Urothelium cell line (cell line): Measurements from ENCODE around the gene TMEM255A.

ENCODE experiments used
- DNase-seq: peaks from one replicate; pipeline ENCODE4 v3.0.0; 2011; ENCODE audit warnings: low spot score, mixed read lengths
- FAIRE-seq: peaks from 2 replicates; lab custom pipeline; 2011; peaks lifted over from hg19 to GRCh38; lab: Jason Lieb, UNC

Gene TMEM255A

GRCh38 chrX:120308959-120309872 is 2.0 kb downstream of the TMEM255A start:
- FAIRE-seq (no peak), DNase-seq (no peak)

DNA sequence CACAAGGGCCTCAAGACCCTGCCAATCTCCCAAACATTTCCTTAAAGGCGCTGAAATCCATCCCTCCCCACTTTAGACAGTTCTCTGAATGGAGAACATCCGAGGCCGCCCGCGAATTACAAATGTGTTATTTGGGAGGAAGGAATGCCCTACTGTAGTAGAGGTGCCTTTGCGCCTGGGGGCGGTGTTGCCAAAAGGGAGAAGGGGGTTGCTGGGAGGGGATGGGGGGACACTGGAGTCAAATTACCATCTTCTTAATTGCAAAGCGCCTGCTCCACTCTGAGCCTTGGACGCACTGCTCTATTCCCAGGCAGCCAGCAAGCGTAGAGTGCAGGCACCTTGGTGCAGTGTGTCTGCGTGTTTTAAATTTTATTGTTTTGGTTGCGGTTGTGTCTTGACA is 2.7 kb downstream of the TMEM255A start:
- DNase-seq (no peak), FAIRE-seq (no peak)

DNA sequence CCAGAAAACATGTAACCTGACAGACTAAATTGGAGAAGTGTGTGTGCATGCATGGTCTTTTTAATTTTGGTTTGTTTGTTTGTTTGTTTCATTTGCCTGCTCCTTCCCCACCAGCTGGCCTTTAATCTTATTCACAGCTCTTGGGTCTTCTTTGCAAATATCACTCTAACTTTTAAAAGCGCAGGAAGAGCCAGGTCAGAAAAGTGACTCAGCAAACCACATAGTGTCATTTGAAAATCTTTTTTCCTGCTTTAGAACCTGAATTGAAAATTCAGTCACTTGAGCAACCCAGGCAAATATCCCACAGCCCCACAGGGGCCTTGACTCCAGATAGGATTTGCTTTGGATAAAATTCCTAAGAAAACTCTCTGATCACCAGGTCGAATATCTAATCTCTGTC is 4.6 kb downstream of the TMEM255A start:
- DNase-seq (no peak), FAIRE-seq (no peak)

- DNase-seq (no peak), FAIRE-seq (no peak)
Measured at GRCh38 chrX:120305531-120306141, 5.6 kb downstream of the TMEM255A start.

- no peak for DNase-seq
- no peak for FAIRE-seq
Measured at GRCh38 chrX:120304256-120304655, 7.0 kb downstream of the TMEM255A start.

- FAIRE-seq (no peak), DNase-seq (no peak)
Measured at GRCh38 chrX:120302434-120302833, 8.8 kb downstream of the TMEM255A start.

DNA sequence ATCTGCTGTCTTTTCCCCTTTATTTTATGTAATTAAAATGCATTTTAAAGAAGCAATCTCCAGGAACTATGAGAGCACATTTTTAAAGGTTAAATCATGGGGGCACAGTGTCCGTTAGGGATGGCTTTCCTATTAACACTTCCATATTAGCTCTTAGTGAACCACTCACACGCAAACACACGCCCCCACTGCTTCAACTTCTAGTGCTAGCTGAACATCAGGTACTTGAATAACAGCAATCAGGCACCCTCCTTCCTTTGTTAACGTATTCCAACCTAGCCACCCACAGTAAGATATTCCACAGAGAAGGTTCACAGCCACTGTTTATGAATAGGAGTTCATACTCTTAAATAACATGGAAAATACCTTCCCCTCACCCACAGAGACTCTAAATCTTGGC is 9.3 kb downstream of the TMEM255A start:
- FAIRE-seq (no peak), DNase-seq (no peak)

- no peak for DNase-seq
- FAIRE-seq: no peak
Measured at GRCh38 chrX:120301497-120301896, 9.8 kb downstream of the TMEM255A start.

- FAIRE-seq: no peak
- DNase-seq: no peak
Measured at GRCh38 chrX:120299928-120300327, 11.3 kb downstream of the TMEM255A start.

DNA sequence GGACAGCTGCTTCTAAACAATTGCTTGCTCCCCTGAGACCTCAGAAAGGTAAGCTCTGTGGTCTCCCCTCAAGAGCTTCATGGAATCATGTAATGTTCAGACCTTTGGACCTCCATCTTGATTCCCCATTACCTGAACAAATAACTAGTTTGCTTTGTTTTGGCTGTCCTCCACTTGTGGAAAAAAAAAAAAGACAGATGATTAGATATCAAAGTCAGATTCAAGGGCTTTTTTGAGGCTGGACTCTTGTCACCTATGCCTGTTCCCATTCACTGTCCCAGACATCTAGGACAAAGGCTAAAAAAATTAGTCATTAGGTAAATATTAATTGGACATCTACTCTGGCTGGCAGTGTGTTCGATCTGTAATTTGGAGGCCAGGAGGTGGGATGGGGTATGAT is 13.3 kb downstream of the TMEM255A start:
- FAIRE-seq (no peak), DNase-seq (no peak)

GRCh38 chrX:120294651-120295050 is 16.6 kb downstream of the TMEM255A start:
- DNase-seq (no peak), FAIRE-seq (no peak)

DNA sequence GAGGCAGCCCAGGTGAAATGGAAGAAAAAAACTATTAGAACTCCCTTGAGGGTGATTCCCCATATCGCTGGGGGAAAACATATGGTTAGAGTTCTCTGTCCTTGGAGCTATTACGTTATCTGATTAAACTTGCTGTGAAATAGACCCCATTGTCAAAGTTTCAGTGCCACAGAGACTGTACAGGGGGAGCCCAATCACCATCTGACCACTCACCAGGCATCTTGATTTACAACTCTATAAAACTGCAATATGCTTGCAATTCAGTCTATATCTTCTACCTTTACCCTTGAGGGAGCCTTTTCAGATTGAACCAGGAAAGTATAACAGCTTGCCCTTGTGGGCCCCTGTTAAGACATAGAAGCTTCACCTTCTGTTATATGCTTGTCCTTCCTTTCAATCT is 18.2 kb downstream of the TMEM255A start:
- no peak for DNase-seq
- FAIRE-seq: no peak

DNA sequence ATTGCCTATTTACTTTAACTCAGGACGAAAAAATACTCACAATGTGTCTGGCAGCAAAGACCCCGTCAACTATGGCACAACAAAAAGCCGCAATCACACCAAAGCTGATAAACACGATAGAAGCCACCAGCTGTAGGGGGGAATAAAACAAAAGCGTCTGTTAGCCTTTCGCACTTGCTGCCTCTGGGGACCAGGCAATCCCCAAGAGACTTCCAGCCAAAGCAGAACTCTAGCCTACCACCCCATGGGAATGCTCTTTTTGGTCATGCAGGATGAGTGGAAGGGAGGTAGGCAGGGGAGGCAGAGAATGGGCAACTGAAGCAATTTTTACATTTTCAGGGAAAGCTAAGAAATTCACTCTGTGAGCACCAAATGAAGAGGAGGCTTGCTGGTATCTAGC is 20.1 kb downstream of the TMEM255A start:
- FAIRE-seq (no peak), DNase-seq (no peak)

DNA sequence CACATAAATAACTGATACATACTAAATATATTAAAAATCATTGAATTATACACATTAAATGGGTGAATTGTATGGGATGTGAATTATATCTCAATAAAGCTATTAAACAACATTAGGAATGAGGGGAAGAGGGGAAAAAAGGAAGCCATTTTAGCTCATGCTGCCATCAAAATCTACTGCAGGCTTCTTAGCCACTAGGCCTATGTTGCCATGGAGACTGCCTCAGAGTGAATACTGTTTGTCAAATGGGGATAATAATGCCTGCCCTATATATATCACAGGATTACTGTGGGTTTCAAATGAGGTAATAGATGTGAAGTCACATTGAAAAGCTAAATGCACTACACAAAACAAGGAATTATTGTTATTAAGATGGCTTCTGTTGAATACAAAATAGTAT is 21.2 kb downstream of the TMEM255A start:
- FAIRE-seq (no peak), DNase-seq (no peak)

- DNase-seq (no peak), FAIRE-seq (no peak)
Measured at GRCh38 chrX:120287513-120288112, 23.6 kb downstream of the TMEM255A start.

- FAIRE-seq: no peak
Measured at GRCh38 chrX:120286733-120287512, 24.3 kb downstream of the TMEM255A start.

GRCh38 chrX:120282697-120283096 is 28.6 kb downstream of the TMEM255A start:
- DNase-seq (no peak), FAIRE-seq (no peak)

More at GRCh38 chrX:120286733-120287512, 24.3 kb downstream of the TMEM255A start:
- no peak for DNase-seq

DNA sequence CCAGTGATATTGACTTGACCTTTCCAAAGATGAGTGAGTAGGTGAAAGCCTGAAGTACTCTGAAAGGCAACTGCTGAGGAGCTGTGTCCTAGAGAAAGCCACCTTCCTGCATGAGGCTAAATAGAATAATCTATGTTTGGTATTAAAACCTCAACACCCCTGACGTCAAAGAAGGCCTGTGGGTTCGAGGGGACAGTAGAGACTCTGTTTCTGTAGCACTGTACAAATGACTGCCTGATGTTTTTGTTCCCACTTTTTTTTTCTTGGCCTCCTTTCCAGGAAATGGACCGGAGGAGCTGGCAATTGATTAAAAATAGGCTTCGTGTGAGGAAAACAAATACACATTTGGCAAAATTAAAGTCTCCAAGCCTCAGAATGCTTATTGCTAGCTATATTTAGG is 29.5 kb downstream of the TMEM255A start:
- no peak for DNase-seq

GRCh38 chrX:120281021-120281624 is 30.1 kb downstream of the TMEM255A start:
- no peak for DNase-seq
- FAIRE-seq: no peak

More for the DNA sequence above, 29.5 kb downstream of the TMEM255A start:
- FAIRE-seq: no peak

DNA sequence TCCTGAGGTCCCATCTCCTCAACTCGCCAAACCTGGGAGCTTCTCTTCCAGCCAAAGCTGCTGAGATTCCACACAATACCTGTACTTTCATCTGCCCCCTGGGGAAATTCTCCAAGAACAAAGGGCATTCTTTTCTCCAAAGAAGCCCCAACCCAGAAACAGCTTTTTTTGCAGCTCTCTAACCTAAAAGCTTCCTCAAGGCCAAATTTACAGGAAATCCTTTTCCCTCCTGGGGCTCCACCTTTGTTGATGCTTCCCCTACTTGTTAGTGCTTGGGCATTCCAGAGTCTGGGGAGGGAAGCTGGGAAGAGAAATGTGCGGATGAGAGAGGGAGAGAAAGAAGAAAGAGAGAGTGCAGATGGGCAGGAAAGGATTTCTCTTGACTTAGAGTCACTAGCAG is 36.3 kb downstream of the TMEM255A start:
- FAIRE-seq: no peak
- no peak for DNase-seq

DNA sequence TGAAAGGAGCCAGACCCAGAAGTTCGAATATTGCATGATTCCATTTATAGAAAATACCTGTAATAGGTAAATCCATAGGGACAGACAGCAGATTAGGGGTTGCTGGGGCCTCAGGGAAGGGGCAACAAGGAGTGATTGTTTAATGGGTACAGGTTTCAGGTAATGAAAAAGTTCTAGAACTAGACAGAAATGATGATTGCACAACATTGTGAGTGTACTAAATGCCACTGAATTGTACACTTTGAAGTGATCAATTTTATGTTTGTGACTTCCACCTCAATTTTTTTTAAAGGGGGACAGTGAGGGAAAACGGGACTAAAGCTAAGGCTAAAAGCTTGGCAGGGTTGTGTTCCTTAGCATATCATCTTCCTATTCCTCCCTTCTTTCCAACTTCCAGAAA is 37.1 kb downstream of the TMEM255A start:
- DNase-seq (no peak), FAIRE-seq (no peak)
